Measurements from ENCODE around the gene MALRD1. TPM values are rescaled to one million over a fixed set of nuclear protein-coding genes. Genes with fewer than 3 reads are reported as not detected.

Gene MALRD1
- total and polyA plus RNA-seq, 2 of the 8 experiments (the other 6 are each of a cell fraction or from before 2014, with no cell fraction given), result 0.32 to 0.35 TPM

- H3K27ac ChIP-seq (ENCODE audit: low read depth, low read length), result no peak overlapping the region
- H3K56ac ChIP-seq (replicated peaks; ENCODE audit: insufficient read length, low read depth, low read length), result no peak overlapping the region
- H2BK120ac ChIP-seq (replicated peaks; ENCODE audit: low read depth, low read length), result no peak overlapping the region
- CTCF ChIA-PET (ENCODE audit: partially characterized antibody), result interaction anchor here (1.0 kb wide), 1 partner anchor 72 kb away, joined by 3 read pairs; no protein-coding TSS in a partner anchor
- no peak overlapping the region for H2BK5ac ChIP-seq (ENCODE audit: low read depth, low read length)
- DNase-seq (ENCODE audit: low read depth in 1 of 2, low spot score in 2 of 2), result no peak
- H3K4me2 ChIP-seq (ENCODE audit: insufficient read depth in 1 of 2, low read depth in 2 of 2, low read length in 2 of 2), result no peak overlapping the region
- H3K9ac ChIP-seq (replicated peaks in 1 of 4; ENCODE audit: extremely low read depth in 1 of 4, low read depth in 3 of 4, low read length in 3 of 4), result no peak overlapping the region
- no peak overlapping the region for H2BK12ac ChIP-seq (ENCODE audit: low read depth, low read length)
- no peak overlapping the region for H2AK5ac ChIP-seq (ENCODE audit: low read depth, low read length)
- POLR2A ChIA-PET (ENCODE audit: partially characterized antibody), result no interaction called here
- no peak overlapping the region for H3K4me3 ChIP-seq (ENCODE audit: extremely low read depth in 1 of 4, insufficient read depth in 2 of 4, low read depth in 3 of 4, low read length in 4 of 4)
- WGBS, 2 experiments (ENCODE audit: extremely low coverage in 1 of 2, insufficient coverage in 1 of 2, insufficient read length in 1 of 2, insufficient replicate concordance in 2 of 2, low coverage in 1 of 2, low lambda C conversion rate in 2 of 2, missing lambda C conversion rate in 1 of 2), result 86% methylated on average over 3 of the region's 3 CpGs; no CpG with 5 or more reads in 1 of the 2 experiments
- no peak overlapping the region for H2BK15ac ChIP-seq (ENCODE audit: low read length)
- H4K8ac ChIP-seq (ENCODE audit: extremely low read depth, insufficient read depth, low read length), result no peak overlapping the region
- H2AFZ ChIP-seq (ENCODE audit: low read length), result no peak overlapping the region
- no peaks in the 10 kb centered on the region for H3K27me3 ChIP-seq (replicated peaks in 1 of 4; ENCODE audit: control insufficient read depth in 3 of 4, extremely low read depth in 1 of 4, insufficient read depth in 3 of 4, low read length in 3 of 4)
- H4K5ac ChIP-seq (ENCODE audit: insufficient read length, low read depth, low read length), result no peak overlapping the region
- no peak overlapping the region for H3K14ac ChIP-seq (ENCODE audit: insufficient read length)
- peaks cover 0 to 6% (median 2%) of the 10 kb centered on the region in 4 experiments; a peak in 1 of 7 replicates for H3K4me1 ChIP-seq (replicated peaks in 1 of 4; ENCODE audit: control insufficient read depth in 3 of 4, insufficient read depth in 4 of 4, low read length in 3 of 4)
- FAIRE-seq, result no peak
- H3K4ac ChIP-seq (replicated peaks; ENCODE audit: insufficient read length, low read depth, low read length), result no peak overlapping the region
- no peak overlapping the region for H3K18ac ChIP-seq (ENCODE audit: extremely low read depth, low read length)
- no peak overlapping the region for H3K23ac ChIP-seq (ENCODE audit: insufficient read length)
- H3K23me2 ChIP-seq (ENCODE audit: low read depth, low read length), result no peaks in the 10 kb centered on the region
- H3K9me3 ChIP-seq (ENCODE audit: insufficient read depth in 2 of 2, low read depth in 1 of 2, low read length in 1 of 2), result no peaks in the 10 kb centered on the region; a peak in 1 of 4 replicates
- no peak overlapping the region for H2BK20ac ChIP-seq (ENCODE audit: low read length)
- H4K20me1 ChIP-seq (replicated peaks in 1 of 2; ENCODE audit: control insufficient read depth in 1 of 2, insufficient read depth in 2 of 2, low read length in 2 of 2), result no peaks in the 10 kb centered on the region
- no peak overlapping the region for H4K91ac ChIP-seq (replicated peaks; ENCODE audit: insufficient read length, low read length)
- TF ChIP-seq TBP (IDR thresholded peaks at IDR 0.05; ENCODE audit: low read depth, low read length) (no peak), CTBP2 (IDR thresholded peaks at IDR 0.05; ENCODE audit: borderline replicate concordance, insufficient read depth, insufficient read length, low read length) (no peak), CBX8 (IDR thresholded peaks at IDR 0.05; ENCODE audit: borderline replicate concordance, low read depth, low read length) (no peak), GABPA (IDR thresholded peaks at IDR 0.05; ENCODE audit: borderline replicate concordance, insufficient read depth, low read length) (no peak), TAF1 (IDR thresholded peaks at IDR 0.05; ENCODE audit: low read depth, low read length) (no peak), BACH1 (IDR thresholded peaks at IDR 0.05; ENCODE audit: low read length) (no peak), RBBP5 (IDR thresholded peaks at IDR 0.05; ENCODE audit: borderline replicate concordance, low read depth, low read length) (no peak), GTF2F1 (IDR thresholded peaks at IDR 0.05; ENCODE audit: borderline replicate concordance, low read depth, low read length) (no peak), HDAC6 (IDR thresholded peaks at IDR 0.05; ENCODE audit: low read depth, low read length) (no peak)
- no peaks in the 10 kb centered on the region for H3K79me1 ChIP-seq (ENCODE audit: low read depth, low read length)
- no peaks in the 10 kb centered on the region for H3K79me2 ChIP-seq (ENCODE audit: control insufficient read depth in 1 of 2, insufficient read depth in 2 of 2, low read length in 2 of 2)
- no peaks in the 10 kb centered on the region for H3K36me3 ChIP-seq (ENCODE audit: control insufficient read depth in 2 of 4, insufficient read depth in 4 of 4, low read length in 3 of 4)
These were observed 48.5 kb downstream of the MALRD1 start for GRCh38 chr10:19097151-19097550.
